ENCODE results near the gene UVRAG. TPM values are rescaled to one million over a fixed set of nuclear protein-coding genes. Genes with fewer than 3 reads are reported as not detected.

The UVRAG gene
- total RNA-seq, 1 donor from 2014 or later: 45.2 TPM

GRCh38 chr11:75898871-75899270 lies 83.9 kb downstream of the UVRAG start:
- no peaks in the 10 kb centered on the region for H3K27me3 ChIP-seq
- TF ChIP-seq, protein P1, sequence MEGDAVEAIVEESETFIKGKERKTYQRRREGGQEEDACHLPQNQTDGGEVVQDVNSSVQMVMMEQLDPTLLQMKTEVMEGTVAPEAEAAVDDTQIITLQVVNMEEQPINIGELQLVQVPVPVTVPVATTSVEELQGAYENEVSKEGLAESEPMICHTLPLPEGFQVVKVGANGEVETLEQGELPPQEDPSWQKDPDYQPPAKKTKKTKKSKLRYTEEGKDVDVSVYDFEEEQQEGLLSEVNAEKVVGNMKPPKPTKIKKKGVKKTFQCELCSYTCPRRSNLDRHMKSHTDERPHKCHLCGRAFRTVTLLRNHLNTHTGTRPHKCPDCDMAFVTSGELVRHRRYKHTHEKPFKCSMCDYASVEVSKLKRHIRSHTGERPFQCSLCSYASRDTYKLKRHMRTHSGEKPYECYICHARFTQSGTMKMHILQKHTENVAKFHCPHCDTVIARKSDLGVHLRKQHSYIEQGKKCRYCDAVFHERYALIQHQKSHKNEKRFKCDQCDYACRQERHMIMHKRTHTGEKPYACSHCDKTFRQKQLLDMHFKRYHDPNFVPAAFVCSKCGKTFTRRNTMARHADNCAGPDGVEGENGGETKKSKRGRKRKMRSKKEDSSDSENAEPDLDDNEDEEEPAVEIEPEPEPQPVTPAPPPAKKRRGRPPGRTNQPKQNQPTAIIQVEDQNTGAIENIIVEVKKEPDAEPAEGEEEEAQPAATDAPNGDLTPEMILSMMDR (IDR thresholded peaks at IDR 0.05): no peak
- no peak overlapping the region for H3K27ac ChIP-seq
- no peaks in the 10 kb centered on the region for H3K9me3 ChIP-seq
- H3K4me1 ChIP-seq: peaks cover 0 to 5% of the 10 kb centered on the region in 2 donors
- no peak for DNase-seq (ENCODE audit: low spot score in 2 of 2)
- intact Hi-C loops (cut with DNase I): no loop called here
- no peaks in the 10 kb centered on the region for H3K36me3 ChIP-seq
- H3K4me3 ChIP-seq: no peak overlapping the region

DNA sequence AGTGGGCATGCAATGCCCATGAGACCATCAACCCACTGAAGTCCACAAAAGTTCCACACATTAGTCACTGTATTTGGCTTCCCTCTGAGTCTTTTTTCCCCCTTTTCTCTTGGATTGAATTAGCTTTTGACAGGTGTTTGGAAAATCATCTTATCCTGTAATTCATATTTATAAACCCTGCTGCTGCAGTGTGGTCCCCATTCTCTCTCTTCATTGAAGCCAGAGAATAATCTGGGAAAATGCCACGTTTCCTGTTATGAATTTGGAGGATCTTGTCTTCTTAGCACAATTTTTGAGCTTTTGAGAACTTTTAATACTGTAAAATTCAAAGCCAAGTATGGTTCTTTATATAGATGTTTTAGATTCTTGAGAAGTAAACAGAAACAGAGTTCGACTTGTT lies 84.8 kb downstream of the UVRAG start:
- Histone ChIP-seq H3K27ac (no peak overlapping the region), H3K4me3 (no peak overlapping the region), H3K36me3 (no peaks in the 10 kb centered on the region), H3K27me3 (no peaks in the 10 kb centered on the region), H3K4me1 (peaks cover 0 to 5% of the 10 kb centered on the region in 2 donors), H3K9me3 (no peaks in the 10 kb centered on the region)
- DNase-seq (ENCODE audit: low spot score in 2 of 2): no peak
- intact Hi-C loops (cut with DNase I): no loop called here
- TF ChIP-seq, protein P1 (IDR thresholded peaks at IDR 0.05): no peak

DNA sequence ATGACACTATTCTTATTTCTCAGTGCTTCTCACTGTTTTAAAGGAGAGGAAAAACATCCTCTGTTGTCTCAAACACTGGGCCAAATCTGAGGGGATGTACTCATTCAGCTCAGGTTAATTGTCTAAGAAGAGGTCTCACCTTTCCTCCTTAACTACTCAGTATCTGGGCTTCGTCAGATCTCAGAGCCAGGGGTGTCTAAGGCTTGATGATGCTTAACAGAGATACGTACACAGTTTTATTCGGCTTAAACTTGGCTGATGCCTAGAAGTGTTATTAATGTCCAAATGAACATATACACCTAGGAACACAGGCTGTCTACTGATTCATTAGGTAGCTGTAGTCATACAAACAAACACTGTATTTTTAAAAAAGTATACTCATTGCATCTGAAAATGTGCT lies 85.8 kb downstream of the UVRAG start:
- Histone ChIP-seq H3K36me3 (no peaks in the 10 kb centered on the region), H3K4me3 (no peak overlapping the region), H3K27ac (no peak overlapping the region), H3K4me1 (peaks cover 0 to 5% of the 10 kb centered on the region in 2 donors), H3K9me3 (no peaks in the 10 kb centered on the region), H3K27me3 (no peaks in the 10 kb centered on the region)
- intact Hi-C loops (cut with DNase I): no loop called here
- TF ChIP-seq, protein P1 (IDR thresholded peaks at IDR 0.05): no peak
- DNase-seq (ENCODE audit: low spot score in 2 of 2): no peak

GRCh38 chr11:75902631-75903030 lies 87.6 kb downstream of the UVRAG start:
- intact Hi-C loops (cut with DNase I): no loop called here
- no peak overlapping the region for H3K4me3 ChIP-seq

DNA sequence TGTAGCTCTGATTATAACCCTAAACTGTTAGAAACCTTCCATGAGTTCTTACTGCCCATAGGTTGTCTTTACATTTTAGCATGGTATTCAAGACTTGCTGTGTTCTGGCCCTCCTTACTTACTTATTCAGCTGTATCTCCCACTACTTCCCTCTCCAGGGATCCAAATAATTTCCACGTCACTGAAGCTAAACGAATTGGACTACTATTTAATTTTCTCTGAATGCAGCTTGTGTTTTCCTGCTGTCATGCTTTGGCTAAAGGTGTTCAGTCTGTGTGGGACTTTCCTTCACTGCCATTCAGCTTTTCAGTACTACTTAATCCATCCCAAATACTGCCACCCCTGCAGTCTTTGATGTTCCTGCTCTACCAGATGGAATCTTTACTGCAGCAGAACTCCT lies 88.3 kb downstream of the UVRAG start:
- no peaks in the 10 kb centered on the region for H3K36me3 ChIP-seq
- H3K4me1 ChIP-seq: peaks cover 0 to 3% of the 10 kb centered on the region in 2 donors
- H3K9me3 ChIP-seq: no peaks in the 10 kb centered on the region
- intact Hi-C loops (cut with DNase I): no loop called here
- no peak overlapping the region for H3K4me3 ChIP-seq
- H3K27ac ChIP-seq: no peak overlapping the region
- DNase-seq (ENCODE audit: low spot score in 2 of 2): no peak
- TF ChIP-seq, protein P1 (IDR thresholded peaks at IDR 0.05): no peak
- H3K27me3 ChIP-seq: no peaks in the 10 kb centered on the region

More at GRCh38 chr11:75902631-75903030, 87.6 kb downstream of the UVRAG start:
- TF ChIP-seq, protein P1 (IDR thresholded peaks at IDR 0.05): no peak
- H3K9me3 ChIP-seq: no peaks in the 10 kb centered on the region
- no peaks in the 10 kb centered on the region for H3K27me3 ChIP-seq
- no peaks in the 10 kb centered on the region for H3K36me3 ChIP-seq
- no peak for DNase-seq (ENCODE audit: low spot score in 2 of 2)
- peaks cover 0 to 3% of the 10 kb centered on the region in 2 donors for H3K4me1 ChIP-seq
- no peak overlapping the region for H3K27ac ChIP-seq

GRCh38 chr11:75905434-75905833 lies 90.4 kb downstream of the UVRAG start:
- TF ChIP-seq, protein P1 (IDR thresholded peaks at IDR 0.05): no peak
- Histone ChIP-seq H3K27ac (no peak overlapping the region), H3K9me3 (no peaks in the 10 kb centered on the region), H3K36me3 (no peaks in the 10 kb centered on the region), H3K4me1 (no peaks in the 10 kb centered on the region), H3K4me3 (no peak overlapping the region), H3K27me3 (no peaks in the 10 kb centered on the region)
- intact Hi-C loops (cut with DNase I): no loop called here
- DNase-seq (ENCODE audit: low spot score in 2 of 2): no peak

Data from ascending aorta (tissue), 2 donors.